ENCODE data around the gene LPXN.

GRCh38 chr11:58507355-58507754, 68.3 kb downstream of the LPXN start:
- no peak for TF ChIP-seq CTCF (IDR thresholded peaks at IDR 0.05; ENCODE audit: poor library complexity)
- no peak for TF ChIP-seq EZH2 (IDR thresholded peaks at IDR 0.05; ENCODE audit: borderline replicate concordance)
- no peak for TF ChIP-seq EZH2phosphoT487 (IDR thresholded peaks at IDR 0.05; ENCODE audit: low read depth, severe bottlenecking, unreplicated experiment)

Measured in hepatocyte (in vitro differentiated cells).